ENCODE measurements around the gene POLR1A.

The POLR1A gene

DNA sequence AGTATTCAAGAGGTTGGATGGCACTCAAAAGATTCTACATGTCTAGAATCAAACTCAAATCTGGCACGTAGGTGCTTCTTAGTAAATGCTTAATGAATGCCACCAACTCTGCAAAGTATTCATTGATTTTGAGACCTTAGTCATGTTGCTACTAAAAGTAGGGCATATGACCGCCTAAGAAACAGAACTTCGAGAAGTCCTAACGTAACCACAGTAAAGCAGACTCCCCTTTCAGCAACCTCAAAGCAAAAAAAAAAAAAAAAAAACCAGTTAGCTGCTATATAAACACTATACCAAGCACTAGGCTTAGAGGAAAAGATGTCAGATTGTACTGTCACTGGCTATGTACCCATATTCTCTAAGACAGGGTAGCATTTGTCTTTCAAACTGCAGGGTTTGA, 34.3 kb upstream of the POLR1A start:
- TF ChIP-seq, protein P1, sequence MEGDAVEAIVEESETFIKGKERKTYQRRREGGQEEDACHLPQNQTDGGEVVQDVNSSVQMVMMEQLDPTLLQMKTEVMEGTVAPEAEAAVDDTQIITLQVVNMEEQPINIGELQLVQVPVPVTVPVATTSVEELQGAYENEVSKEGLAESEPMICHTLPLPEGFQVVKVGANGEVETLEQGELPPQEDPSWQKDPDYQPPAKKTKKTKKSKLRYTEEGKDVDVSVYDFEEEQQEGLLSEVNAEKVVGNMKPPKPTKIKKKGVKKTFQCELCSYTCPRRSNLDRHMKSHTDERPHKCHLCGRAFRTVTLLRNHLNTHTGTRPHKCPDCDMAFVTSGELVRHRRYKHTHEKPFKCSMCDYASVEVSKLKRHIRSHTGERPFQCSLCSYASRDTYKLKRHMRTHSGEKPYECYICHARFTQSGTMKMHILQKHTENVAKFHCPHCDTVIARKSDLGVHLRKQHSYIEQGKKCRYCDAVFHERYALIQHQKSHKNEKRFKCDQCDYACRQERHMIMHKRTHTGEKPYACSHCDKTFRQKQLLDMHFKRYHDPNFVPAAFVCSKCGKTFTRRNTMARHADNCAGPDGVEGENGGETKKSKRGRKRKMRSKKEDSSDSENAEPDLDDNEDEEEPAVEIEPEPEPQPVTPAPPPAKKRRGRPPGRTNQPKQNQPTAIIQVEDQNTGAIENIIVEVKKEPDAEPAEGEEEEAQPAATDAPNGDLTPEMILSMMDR (IDR thresholded peaks at IDR 0.05), result no peak

DNA sequence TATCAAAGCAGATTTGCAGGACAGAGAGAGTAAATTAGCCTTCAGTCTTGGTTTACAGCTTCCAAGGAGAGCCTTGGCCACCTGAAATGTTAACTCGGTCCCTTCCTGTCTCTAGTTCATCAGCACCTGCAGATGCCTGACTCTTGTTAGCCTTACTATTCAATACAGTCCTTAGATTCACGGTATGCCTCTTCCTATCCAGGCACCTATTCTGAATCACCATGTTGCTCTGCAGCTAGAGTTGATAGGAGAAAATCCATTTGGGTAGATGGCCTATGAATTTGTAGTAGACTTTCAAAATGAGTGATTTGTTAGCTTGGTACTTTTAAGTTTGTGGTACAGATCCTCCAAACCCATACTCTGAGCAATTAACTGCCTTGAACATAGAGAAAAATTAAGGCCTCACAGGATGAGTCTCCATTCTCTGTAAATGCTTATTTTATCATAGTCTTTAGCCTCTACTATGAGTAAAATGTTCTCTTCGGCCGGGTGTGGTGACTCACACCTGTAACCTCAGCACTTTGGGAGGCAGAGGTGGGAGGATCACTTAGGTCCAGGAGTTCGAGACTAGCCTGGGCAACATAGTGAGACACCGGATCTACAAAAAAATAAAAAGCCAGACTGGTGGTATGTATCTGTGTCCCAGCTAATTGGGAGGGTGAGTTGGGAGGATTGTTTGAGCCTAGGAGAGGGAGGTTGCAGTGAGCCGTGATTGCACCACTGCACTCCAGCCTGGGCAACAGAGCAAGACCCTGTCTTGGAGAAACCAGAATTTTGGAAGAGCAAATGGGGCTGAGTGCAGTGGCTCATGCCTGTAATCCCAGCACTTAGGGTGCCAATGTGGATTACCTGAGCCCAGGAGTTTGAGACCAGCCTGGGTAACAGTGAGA, 33.3 kb upstream of the POLR1A start:
- TF ChIP-seq, protein P1 (IDR thresholded peaks at IDR 0.05), result no peak

DNA sequence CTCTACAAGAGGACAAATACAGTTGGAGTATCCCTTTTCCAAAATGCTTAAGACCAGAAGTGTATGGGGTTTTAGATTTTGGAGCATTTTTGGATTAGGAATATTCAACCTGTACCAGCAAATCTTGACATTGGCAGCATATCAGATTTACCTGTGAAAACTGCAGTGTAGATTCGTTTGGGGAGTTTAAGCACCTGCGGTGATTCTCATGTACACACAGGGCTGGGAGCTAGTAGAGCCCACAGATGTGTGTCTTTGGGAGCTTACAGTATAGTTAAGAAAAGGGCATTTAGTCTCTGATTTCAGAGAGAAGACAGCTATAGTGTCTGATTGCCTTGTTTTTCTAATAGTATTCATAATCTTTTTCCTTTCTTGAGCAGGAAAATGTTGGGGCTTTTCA, 30.5 kb upstream of the POLR1A start:
- TF ChIP-seq, protein P1 (IDR thresholded peaks at IDR 0.05), result no peak

DNA sequence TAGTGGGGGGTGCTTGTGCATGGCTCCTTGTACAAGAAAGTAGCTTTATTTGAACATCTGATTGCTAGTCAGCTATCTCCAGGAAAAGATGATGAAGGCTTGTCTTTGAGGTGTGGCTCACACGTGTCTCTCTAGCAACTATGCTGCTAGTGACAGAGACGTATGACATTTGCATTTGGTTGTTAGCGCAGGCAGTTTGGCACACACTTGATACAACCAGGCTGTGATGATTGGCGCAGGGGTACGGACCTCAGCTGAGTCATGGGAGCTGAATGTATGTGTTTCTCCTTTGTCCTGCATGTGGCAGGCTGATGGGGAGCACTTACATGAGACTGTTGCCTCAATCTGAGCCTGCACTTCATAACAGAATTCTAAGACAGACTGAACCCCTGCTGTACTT, 30.0 kb upstream of the POLR1A start:
- TF ChIP-seq, protein P1 (IDR thresholded peaks at IDR 0.05), result no peak

DNA sequence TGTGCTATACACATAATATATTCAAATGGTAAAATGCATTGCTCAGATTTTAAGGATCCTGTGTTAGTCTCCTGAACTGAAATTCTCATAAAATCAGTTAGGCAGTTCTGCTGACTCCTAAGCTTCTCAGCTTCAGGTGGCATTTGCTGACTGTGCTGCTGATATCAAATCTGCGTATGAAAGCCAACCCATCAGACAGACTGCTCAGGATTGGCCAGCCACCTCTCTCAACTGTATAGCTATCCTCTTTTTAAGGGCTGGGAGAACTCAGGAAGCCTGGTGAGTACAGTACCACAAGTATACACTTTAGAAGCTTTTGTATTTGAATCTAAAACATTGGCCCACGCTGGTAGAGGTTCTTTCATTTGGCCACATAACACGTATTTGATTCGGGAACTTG, 29.0 kb upstream of the POLR1A start:
- TF ChIP-seq, protein P1 (IDR thresholded peaks at IDR 0.05), result no peak

DNA sequence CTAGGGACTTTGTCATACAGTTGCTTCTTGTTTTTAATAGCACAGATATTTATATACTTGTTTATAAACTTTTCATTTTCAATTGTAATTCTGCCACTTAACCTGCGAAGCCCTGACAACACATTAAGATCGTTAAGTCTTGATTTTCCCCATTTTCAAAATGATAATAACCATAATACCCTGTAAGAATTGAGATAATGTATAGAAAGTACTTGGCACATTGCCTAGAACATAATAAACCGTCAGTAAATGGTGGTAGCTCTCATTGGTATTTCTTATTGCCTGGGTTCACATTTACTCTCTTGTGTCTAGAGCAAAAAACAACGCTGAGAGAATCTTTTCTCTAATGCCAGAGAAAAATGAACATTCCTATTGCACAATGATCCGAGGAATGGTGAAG, 19.0 kb upstream of the POLR1A start:
- TF ChIP-seq, protein P1 (IDR thresholded peaks at IDR 0.05), result no peak

DNA sequence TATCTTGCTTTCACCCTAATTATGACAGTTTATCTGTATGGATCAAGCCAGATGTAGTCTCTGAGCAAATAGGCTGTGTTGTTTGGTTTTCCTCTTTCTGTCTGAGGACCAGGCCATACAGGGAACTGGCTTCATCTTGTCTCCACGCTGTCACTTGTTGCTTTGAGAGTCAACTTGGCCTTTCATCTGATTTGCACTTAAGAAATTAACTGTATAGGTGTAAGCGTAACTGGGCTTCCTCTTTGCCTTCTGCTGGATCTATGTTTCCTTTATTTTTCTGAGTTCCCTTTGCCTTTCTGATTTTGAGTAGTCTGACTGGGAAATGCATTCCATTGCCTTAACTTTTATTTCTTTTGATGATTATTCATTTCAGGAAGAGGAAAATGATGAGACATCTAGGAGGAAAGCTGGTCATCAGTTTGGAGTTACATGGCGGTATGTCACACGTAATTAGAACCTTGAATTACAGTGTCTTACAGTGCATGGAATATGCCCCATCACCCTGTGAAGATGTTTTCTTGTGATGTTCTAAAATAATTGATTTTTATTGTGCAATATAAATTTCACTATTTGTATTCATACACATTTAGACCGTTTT, 17.7 kb upstream of the POLR1A start:
- TF ChIP-seq, protein P1 (IDR thresholded peaks at IDR 0.05), result no peak
